NCI-H1048 (cell line): ENCODE measurements around the gene ARHGAP40.
"Not testable (repeated sequence)": the region's sequence is repeated elsewhere in the genome, so short reads cannot be mapped to it uniquely, and the experiment has no call there.

Experiments
- DNase-seq: peaks from one replicate; lab custom pipeline; 2025; lab: John Stamatoyannopoulos, UW

The ARHGAP40 gene

GRCh38 chr20:38588303-38588702, 13.3 kb upstream of the ARHGAP40 start:
- DNase-seq = no peak

DNA sequence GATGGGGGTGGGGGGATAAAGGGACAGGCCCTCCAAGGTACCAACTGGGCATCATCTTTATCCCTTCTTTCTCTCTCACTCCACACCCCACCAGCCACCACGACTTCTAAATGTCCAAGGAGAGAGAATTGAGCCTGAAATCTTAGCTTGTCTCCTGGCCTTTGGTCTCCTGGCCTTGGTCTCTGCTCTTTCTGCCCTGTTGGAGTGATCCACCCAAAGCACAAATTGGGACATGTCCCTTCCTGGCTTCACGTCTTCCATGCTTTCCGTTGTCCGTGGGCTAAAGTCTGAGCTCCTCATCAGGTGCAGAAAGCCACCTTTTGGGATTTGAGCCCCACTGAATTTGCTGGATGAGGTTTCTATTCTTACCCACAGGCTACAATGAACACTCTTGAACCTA, 12.3 kb upstream of the ARHGAP40 start:
- DNase-seq = no peak

DNA sequence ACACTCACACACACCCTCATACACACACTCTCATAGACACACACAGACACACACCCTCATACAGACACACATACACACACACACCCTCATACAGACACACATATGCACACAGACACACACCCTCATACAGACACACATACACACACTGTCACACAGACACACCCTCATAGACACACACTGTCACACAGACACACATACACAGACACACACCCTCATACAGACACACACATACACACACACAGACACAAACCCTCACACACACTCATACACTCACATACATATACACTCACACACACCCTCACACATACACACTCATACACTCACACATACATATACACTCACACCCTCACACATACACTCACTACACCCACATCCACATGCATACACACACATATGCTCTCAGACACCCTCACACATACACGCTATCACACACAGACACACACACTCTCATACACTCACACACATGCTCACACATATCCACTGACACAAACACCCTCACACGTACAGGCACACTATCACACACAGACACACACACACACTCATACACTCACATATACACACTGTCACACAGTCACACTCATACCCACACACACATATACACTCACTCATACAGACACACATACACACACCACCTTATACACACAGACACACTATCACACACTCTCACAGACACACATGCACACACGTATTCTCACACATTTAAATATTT, 11.5 kb upstream of the ARHGAP40 start:
- DNase-seq = no peak

GRCh38 chr20:38590676-38591473, 10.7 kb upstream of the ARHGAP40 start:
- no peak for DNase-seq

- DNase-seq = no peak
Measured at GRCh38 chr20:38591474-38592410, 9.9 kb upstream of the ARHGAP40 start.

GRCh38 chr20:38592411-38592790, 9.2 kb upstream of the ARHGAP40 start:
- DNase-seq = not testable (repeated sequence)

- DNase-seq = not testable (repeated sequence)
Measured at GRCh38 chr20:38594281-38594680, 7.3 kb upstream of the ARHGAP40 start.

- not testable (repeated sequence) for DNase-seq
Measured at GRCh38 chr20:38595886-38596285, 5.7 kb upstream of the ARHGAP40 start.

DNA sequence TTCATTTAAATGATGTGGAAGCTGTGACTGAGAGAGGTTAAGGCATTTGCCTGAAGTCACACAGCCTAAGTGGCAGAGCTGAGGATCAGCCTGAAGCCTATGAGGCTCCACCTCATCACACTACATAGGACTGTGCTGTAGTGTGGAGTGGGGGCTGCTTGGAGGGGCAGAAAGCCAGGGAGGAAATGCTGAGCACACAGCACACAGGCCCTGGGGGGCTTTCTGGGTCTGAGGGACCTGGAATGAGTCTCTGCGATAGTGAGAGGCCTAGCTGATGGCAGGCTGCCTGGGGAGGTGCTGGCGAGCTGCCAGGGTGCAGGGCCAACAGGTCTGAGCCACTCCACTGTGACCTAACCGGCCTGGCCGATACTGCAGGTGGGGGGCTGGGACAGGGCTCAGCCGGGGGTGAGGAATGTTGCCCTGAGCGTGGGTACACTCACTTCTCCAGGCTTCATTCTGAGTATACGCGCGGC, 2.2 kb upstream of the ARHGAP40 start:
- no peak for DNase-seq

GRCh38 chr20:38600057-38600456, 1.6 kb upstream of the ARHGAP40 start:
- DNase-seq = no peak

- DNase-seq = no peak
Measured at GRCh38 chr20:38602185-38602581, 574 bp downstream of the ARHGAP40 start.

- no peak for DNase-seq
Measured at GRCh38 chr20:38603286-38603685, 1.7 kb downstream of the ARHGAP40 start.

DNA sequence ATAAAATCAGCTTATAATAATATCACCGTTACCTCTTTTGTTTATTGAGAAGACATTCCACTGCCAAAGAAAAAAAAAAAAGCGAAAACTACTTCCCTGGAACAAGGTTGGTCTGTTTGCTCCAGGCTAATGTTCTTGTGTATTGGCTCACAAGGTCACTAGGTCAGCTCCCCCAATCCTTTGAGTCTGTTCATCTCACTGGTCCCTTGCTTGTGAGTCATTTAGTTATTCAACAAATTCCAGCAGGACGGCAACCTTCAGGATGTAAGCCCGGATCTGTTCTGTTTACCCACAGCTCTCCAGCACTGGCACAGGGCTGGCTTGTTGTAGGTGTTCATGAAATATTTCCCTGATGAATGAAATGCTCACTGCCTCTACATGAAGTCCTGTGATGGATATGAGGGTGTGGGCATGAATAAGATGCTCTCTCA, 3.3 kb downstream of the ARHGAP40 start:
- no peak for DNase-seq

- DNase-seq = no peak
Measured at GRCh38 chr20:38607351-38607750, 5.7 kb downstream of the ARHGAP40 start.

- no peak for DNase-seq
Measured at GRCh38 chr20:38608188-38608587, 6.6 kb downstream of the ARHGAP40 start.

DNA sequence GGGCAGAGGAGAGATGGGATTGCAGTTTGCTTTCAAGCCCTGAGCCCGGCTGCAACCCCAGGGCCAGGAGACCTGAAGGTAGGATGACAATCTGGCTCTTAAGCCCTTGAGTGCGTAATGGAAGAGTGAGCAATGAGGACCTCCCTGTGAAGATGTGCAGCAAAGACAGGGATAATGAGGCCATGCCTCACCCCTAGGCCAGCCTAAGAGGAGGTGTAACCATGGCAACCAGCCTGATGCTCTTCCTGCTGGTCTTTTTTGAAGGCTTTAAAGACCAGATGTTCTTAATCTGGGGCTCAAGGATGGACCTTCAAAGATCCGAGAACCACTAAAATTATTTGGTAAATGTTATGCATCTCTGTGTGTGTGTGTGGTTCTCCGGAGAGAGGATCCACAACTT, 8.2 kb downstream of the ARHGAP40 start:
- no peak for DNase-seq

DNA sequence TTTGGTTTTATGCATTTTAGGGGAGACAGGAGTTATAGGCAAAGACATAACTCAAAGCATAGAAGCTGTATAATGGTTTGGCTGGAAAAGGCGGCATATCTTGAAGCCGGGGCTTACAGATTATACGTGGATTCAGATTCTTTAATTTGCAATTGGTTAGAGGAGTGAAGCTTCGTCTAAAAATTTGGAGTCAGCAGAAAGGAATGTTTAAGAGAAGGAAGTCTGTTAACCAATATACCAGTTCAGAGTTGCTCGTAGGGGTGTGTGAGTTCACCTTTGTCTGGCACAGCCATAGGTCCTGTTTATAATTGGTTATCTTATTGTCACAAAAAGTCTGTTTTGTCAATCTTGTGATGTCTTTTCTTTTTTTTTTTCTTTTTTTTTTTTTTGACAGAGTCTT, 8.9 kb downstream of the ARHGAP40 start:
- DNase-seq = no peak

DNA sequence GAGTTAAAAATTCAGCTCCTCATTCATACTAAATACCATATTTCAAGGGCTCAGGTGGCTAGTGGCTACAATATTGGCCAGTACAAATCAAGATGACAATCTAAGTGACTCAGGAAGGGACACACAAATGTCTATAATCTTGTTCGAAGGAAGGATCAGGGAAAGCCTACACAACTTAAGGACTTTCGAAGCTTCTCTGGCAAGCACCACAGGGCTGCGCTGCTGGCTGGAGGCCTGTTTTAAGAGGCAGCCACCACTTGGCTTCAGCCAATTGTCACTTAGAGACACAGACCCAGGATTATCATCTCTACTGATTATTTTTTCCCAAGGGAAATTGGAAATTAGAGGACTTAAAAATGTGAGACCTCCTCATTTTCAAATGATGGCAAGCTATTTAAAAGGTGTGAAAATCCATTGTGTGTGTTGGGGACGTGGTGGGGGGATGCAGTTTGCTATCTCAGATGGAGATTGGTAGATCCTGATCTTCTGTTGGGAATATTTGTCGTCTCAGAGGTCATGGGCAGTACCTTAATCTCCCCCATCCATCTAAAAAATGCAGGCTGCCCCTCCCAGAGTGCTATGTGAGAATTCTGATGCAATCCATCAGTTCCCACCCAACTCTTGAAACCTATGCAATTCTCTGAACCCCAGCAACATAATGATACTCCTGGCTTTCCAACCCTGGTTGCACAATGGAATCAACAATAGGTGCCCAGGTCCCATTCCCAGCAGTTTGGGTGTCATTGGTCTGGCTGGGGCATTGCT, 11.3 kb downstream of the ARHGAP40 start:
- no peak for DNase-seq

- no peak for DNase-seq
Measured at GRCh38 chr20:38615283-38615682, 13.7 kb downstream of the ARHGAP40 start.

DNA sequence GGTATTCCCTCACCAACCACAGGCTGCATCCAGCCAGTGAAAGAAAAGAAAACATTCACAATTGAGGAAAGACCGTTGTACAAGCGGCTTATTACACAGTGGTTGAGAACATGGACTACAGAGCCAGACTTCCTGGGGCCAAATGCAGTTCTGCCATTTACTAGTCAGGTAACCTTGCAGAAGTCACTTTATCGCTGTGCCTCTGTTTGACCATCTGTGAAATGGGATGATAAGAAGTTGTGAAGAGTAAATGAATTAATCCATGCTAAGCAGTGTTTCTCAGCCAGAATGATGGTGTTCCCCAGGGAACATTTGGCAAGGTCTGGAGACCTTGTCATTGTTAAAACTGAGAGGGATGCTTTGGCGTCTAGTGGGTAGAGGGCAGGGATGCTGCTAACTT, 14.8 kb downstream of the ARHGAP40 start:
- DNase-seq = no peak

GRCh38 chr20:38617011-38617829, 15.6 kb downstream of the ARHGAP40 start:
- DNase-seq = no peak
